Stomach (tissue), 9 donors: ENCODE measurements around the gene KRT72. TPM values are rescaled to one million over a fixed set of nuclear protein-coding genes. Genes with fewer than 3 reads are reported as not detected.

Experiments used
- DNase-seq, 2 donors: peaks; one replicate each; pipeline versions ENCODE4 v3.0.0 to v3.0.0-alpha.2; 2013 to 2019
- H3K27ac ChIP-seq, 5 donors: fragments of 200-600 bp in 4 of 5; sonication (generic) in 4 of 5; one replicate each; pipeline ENCODE4 v1.5.1; 2013 to 2019; ENCODE audit warnings: mild to moderate bottlenecking in 1 of 5, moderate library complexity in 1 of 5
- H3K27me3 ChIP-seq, 3 donors: fragments of 200-600 bp; sonication (generic); one replicate each; pipeline ENCODE4 v1.5.1; 2017 to 2019; ENCODE audit warnings: mixed run types in 1 of 3
- H3K36me3 ChIP-seq, 4 donors: fragments of 200-600 bp; sonication (generic); 1 replicate in 3 of 4; 2 replicates in 1 of 4; pipeline ENCODE4 v1.5.1; 2016 to 2019
- H3K4me1 ChIP-seq, 4 donors: fragments of 200-600 bp; sonication (generic); one replicate each; pipeline ENCODE4 v1.5.1; 2016 to 2019
- H3K4me3 ChIP-seq, 4 donors: fragments of 200-600 bp; sonication (generic) in 3 of 4; one replicate each; pipeline ENCODE4 v1.5.1; 2016 to 2019; ENCODE audit warnings: mild to moderate bottlenecking in 1 of 4
- H3K9me3 ChIP-seq, 4 donors: fragments of 200-600 bp; sonication (generic); one replicate each; pipeline ENCODE4 v1.5.1; 2016 to 2019
- EP300 ChIP-seq: sonication (generic); formaldehyde crosslinking; IDR thresholded peaks from one replicate; pipeline ENCODE4 v1.6.1; 2017; ENCODE audit warnings: antibody characterized with exemption
- POLR2A ChIP-seq, 4 donors: fragments of 450-650 bp; IDR thresholded peaks; one replicate each; pipeline ENCODE4 v1.6.1; 2016; ENCODE audit warnings: antibody characterized with exemption in 4 of 4, control low read depth in 2 of 4, mild to moderate bottlenecking in 1 of 4, moderate library complexity in 1 of 4
- POLR2AphosphoS5 ChIP-seq, 3 donors: sonication (generic); formaldehyde crosslinking; IDR thresholded peaks; one replicate each; pipeline ENCODE4 v1.6.1; 2016; ENCODE audit warnings: antibody characterized with exemption in 3 of 3
- WGBS, 5 donors: extraction: QIAGEN DNeasy Blood & Tissue Kit in 3 of 5; methylation state at CpG; one replicate each; pipeline versions ENCODE4 v1.1.5 to v1.1.7; 2013 to 2018; 5-methylcytosine and 5-hydroxymethylcytosine counted together
- intact Hi-C: fragments of 100-400 bp; cut with DNase I; formaldehyde crosslinking; loops from one replicate; pipeline ENCODE4 v1.15.1; 2023; ENCODE audit warnings: low total_unique reads
- polyA plus RNA-seq, 3 donors: library from polyadenylated mRNA; stranded (reverse); fragments of 200-250 nt; gene quantifications; one replicate each; pipeline ENCODE4 v1.2.3, GENCODE V29; 2013
- total RNA-seq, 5 donors: library from RNA; depleted of rRNA; stranded (reverse); fragments of >200 nt; gene quantifications; one replicate each; pipeline versions ENCODE4 v1.1.0 to v1.2.3, GENCODE V29; 2014 to 2016
- TF ChIP-seq, protein P1 (sequence below), 7 experiments: fragments of 450-650 bp in 4 of 7; fragments of 200-600 bp in 3 of 7; sonication (generic) in 3 of 7; IDR thresholded peaks; one replicate each; pipeline ENCODE4 v1.5.1; 2016 to 2019; ENCODE audit warnings: antibody characterized with exemption in 7 of 7, control low read depth in 2 of 7, mild to moderate bottlenecking in 1 of 7
- donor health status: healthy with polysubstance abuse.
- donor health status: Bipolar disorder and iron deficiency.
- donor health status: healthy.

Gene KRT72
- total and polyA plus RNA-seq, 8 donors = not detected

DNA sequence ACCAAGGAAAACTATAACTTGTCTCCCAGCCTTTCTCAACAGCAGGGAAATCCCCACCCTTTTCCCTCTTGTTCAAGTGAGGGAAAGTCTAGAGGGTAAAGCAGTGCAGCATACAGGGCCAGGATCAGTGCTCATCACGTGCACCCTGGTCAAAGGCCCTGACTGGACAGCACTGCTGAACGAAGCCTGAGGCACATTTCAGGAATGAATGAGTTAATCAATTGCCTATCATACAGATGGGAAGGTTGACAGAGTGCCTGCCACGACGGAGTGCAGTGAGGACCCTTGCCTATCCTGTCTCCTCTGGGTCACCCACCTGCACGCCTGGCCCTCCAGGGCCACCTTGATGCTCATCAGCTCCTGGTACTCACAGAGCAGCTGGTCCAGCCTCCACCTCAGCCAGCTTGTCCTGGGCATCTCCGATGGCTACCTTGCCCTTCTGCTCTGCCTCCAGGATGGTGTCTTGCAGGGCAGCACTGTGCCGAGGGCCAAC lies 28.8 kb upstream of the KRT72 start:
- intact Hi-C loops = no loop called here
- TF ChIP-seq, protein P1, sequence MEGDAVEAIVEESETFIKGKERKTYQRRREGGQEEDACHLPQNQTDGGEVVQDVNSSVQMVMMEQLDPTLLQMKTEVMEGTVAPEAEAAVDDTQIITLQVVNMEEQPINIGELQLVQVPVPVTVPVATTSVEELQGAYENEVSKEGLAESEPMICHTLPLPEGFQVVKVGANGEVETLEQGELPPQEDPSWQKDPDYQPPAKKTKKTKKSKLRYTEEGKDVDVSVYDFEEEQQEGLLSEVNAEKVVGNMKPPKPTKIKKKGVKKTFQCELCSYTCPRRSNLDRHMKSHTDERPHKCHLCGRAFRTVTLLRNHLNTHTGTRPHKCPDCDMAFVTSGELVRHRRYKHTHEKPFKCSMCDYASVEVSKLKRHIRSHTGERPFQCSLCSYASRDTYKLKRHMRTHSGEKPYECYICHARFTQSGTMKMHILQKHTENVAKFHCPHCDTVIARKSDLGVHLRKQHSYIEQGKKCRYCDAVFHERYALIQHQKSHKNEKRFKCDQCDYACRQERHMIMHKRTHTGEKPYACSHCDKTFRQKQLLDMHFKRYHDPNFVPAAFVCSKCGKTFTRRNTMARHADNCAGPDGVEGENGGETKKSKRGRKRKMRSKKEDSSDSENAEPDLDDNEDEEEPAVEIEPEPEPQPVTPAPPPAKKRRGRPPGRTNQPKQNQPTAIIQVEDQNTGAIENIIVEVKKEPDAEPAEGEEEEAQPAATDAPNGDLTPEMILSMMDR (IDR thresholded peaks at IDR 0.05) = no peak
- TF ChIP-seq EP300 = no peak
- no peak for TF ChIP-seq POLR2A (IDR thresholded peaks at IDR 0.05)
- TF ChIP-seq POLR2AphosphoS5 (IDR thresholded peaks at IDR 0.05) = no peak
- H3K4me3 ChIP-seq = no peak overlapping the region
- no peak overlapping the region for H3K27ac ChIP-seq
- no peaks in the 10 kb centered on the region for H3K36me3 ChIP-seq
- H3K9me3 ChIP-seq = no peaks in the 10 kb centered on the region
- H3K4me1 ChIP-seq = peaks cover 0 to 13% (median 0%) of the 10 kb centered on the region in 4 donors
- no peak for DNase-seq
- H3K27me3 ChIP-seq = no peaks in the 10 kb centered on the region
- WGBS, 5 donors = 59 to 77% (median 73%) methylated on average over 5 to 7 of the region's 7 CpGs

- no peak for DNase-seq
- no peak overlapping the region for H3K27ac ChIP-seq
- H3K36me3 ChIP-seq = no peaks in the 10 kb centered on the region
- WGBS, 5 donors = 69 to 83% (median 77%) methylated on average over 12 of the region's 12 CpGs
- no peak overlapping the region for H3K4me3 ChIP-seq
- H3K27me3 ChIP-seq = no peaks in the 10 kb centered on the region
- intact Hi-C loops = no loop called here
- TF ChIP-seq EP300 (no peak), POLR2A (IDR thresholded peaks at IDR 0.05) (no peak), POLR2AphosphoS5 (IDR thresholded peaks at IDR 0.05) (no peak)
- TF ChIP-seq, protein P1 (IDR thresholded peaks at IDR 0.05) = no peak
- peaks cover 0 to 10% (median 0%) of the 10 kb centered on the region in 4 donors for H3K4me1 ChIP-seq
- H3K9me3 ChIP-seq = no peaks in the 10 kb centered on the region
Observed at GRCh38 chr12:52629281-52630007, 28.2 kb upstream of the KRT72 start.

DNA sequence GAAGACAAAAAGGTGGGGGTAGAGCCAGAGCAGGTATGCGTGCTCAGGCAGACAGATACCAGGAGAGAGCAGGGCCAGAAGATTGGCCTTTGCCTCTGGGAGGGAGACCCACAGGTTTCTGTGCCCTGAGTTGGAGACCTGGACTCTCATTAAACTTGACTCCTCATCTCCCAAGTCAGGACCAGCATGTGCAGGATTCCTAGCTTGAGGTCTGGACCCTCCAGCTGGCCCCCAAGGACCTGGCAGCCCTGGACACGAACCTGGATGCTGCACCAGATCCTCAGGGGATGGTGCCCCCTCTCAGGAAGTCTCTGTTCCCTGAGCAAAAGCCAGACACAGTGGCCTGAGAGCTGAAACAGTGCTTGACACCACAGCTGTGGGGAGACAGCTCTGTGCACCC lies 27.6 kb upstream of the KRT72 start:
- H3K27me3 ChIP-seq = no peaks in the 10 kb centered on the region
- DNase-seq = no peak
- no peaks in the 10 kb centered on the region for H3K9me3 ChIP-seq
- no peak overlapping the region for H3K4me3 ChIP-seq
- H3K4me1 ChIP-seq = peaks cover 0 to 6% (median 0%) of the 10 kb centered on the region in 4 donors
- intact Hi-C loops = no loop called here
- no peak overlapping the region for H3K27ac ChIP-seq
- TF ChIP-seq POLR2A (IDR thresholded peaks at IDR 0.05) (no peak), POLR2AphosphoS5 (IDR thresholded peaks at IDR 0.05) (no peak), EP300 (no peak)
- TF ChIP-seq, protein P1 (IDR thresholded peaks at IDR 0.05) = no peak
- no peaks in the 10 kb centered on the region for H3K36me3 ChIP-seq
- WGBS, 5 donors = 57 to 79% (median 66%) methylated on average over 2 of the region's 2 CpGs

- intact Hi-C loops = no loop called here
- TF ChIP-seq POLR2AphosphoS5 (IDR thresholded peaks at IDR 0.05) (no peak), EP300 (no peak), POLR2A (IDR thresholded peaks at IDR 0.05) (no peak)
- TF ChIP-seq, protein P1 (IDR thresholded peaks at IDR 0.05) = no peak
- 73 to 84% (median 78%) methylated on average over 4 of the region's 4 CpGs for WGBS, 5 donors
Observed at GRCh38 chr12:52628111-52628507, 26.8 kb upstream of the KRT72 start.

More at GRCh38 chr12:52628111-52628507, 26.8 kb upstream of the KRT72 start:
- Histone ChIP-seq H3K36me3 (no peaks in the 10 kb centered on the region), H3K27me3 (no peaks in the 10 kb centered on the region), H3K4me3 (no peak overlapping the region), H3K27ac (no peak overlapping the region), H3K4me1 (peaks cover 0 to 6% (median 0%) of the 10 kb centered on the region in 4 donors), H3K9me3 (no peaks in the 10 kb centered on the region)
- no peak for DNase-seq
